SJSA1 (cell line): ENCODE data around the gene PACS1. TPM values are rescaled to one million over a fixed set of nuclear protein-coding genes. Genes with fewer than 3 reads are reported as not detected.
A peak's percentile ranks its signal among the peaks of the same experiment; 100 is the strongest.

Source experiments
- DNase-seq, 2 experiments: peaks; one replicate each; pipeline ENCODE4 v3.0.0-alpha.2; 2015 to 2020; ENCODE audit warnings: low spot score in 2 of 2, low read depth in 1 of 2
- H3K27ac ChIP-seq: fragments of 250-450 bp; sonication (Bioruptor Pico); 2 replicates; pipeline ENCODE4 v1.5.1; 2020; ENCODE audit warnings: mild to moderate bottlenecking, moderate library complexity
- H3K27me3 ChIP-seq: fragments of 250-450 bp; sonication (Bioruptor Pico); replicated peaks from 2 replicates; pipeline ENCODE4 v1.5.1; 2020; ENCODE audit warnings: mild to moderate bottlenecking, moderate library complexity
- H3K36me3 ChIP-seq: fragments of 250-450 bp; sonication (Bioruptor Pico); 2 replicates; pipeline ENCODE4 v1.5.1; 2020; ENCODE audit warnings: mild to moderate bottlenecking
- H3K4me1 ChIP-seq: fragments of 250-450 bp; sonication (Bioruptor Pico); replicated peaks from 2 replicates; pipeline ENCODE4 v1.6.1; 2021; ENCODE audit warnings: mild to moderate bottlenecking
- H3K4me3 ChIP-seq: fragments of 250-450 bp; sonication (Bioruptor Pico); 2 replicates; pipeline ENCODE4 v1.5.1; 2020; ENCODE audit warnings: mild to moderate bottlenecking
- H3K9me3 ChIP-seq: fragments of 250-450 bp; sonication (Bioruptor Pico); replicated peaks from 2 replicates; pipeline ENCODE4 v1.5.1; 2020; ENCODE audit warnings: mild to moderate bottlenecking
- total RNA-seq: library from RNA; depleted of rRNA; stranded (reverse); fragments of >200 nt; shearing (Covaris generic); gene quantifications from 2 replicates; pipeline ENCODE4 v1.2.3, GENCODE V29; 2014

The PACS1 gene
- total RNA-seq, 1 experiment from 2014 or later = 37.1 TPM

DNA sequence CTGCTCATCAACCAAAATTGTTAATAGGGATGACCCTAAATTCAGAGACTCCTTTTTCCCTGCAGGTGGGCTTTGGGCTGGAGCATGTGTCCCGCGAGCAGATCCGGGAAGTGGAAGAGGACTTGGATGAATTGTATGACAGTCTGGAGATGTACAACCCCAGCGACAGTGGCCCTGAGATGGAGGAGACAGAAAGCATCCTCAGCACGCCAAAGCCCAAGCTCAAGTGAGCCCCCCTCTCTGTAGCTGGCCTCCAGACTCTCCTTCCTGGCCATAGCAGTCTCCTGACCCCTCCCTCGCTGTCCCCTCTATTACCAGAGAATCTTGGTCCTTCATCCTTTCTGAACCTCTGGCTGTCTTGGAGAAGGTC lies 150.5 kb downstream of the PACS1 start:
- Histone ChIP-seq H3K4me1 (peaks cover 4% of the 10 kb centered on the region; the same call in 1 of the 2 replicates), H3K9me3 (no peaks in the 10 kb centered on the region), H3K27me3 (no peaks in the 10 kb centered on the region), H3K27ac (no peak overlapping the region), H3K4me3 (no peak overlapping the region), H3K36me3 (peaks cover 85% of the 10 kb centered on the region)
- no peak for DNase-seq

DNA sequence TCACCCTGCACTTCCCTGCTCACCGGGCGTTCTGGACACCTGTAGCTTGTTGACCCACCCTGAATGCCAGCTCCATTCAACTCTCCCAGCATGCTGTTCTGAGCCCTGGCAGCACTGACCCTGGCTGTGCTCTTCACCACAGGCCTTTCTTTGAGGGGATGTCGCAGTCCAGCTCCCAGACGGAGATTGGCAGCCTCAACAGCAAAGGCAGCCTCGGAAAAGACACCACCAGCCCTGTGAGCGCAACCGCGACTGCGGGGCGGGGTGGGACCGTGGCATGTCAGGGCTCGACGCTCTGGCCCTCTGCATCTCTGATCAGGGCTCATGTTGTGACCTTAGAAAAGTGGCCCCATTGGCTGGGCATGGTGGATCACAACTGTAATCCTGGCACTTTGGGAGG lies 150.9 kb downstream of the PACS1 start:
- H3K27me3 ChIP-seq = no peaks in the 10 kb centered on the region

DNA sequence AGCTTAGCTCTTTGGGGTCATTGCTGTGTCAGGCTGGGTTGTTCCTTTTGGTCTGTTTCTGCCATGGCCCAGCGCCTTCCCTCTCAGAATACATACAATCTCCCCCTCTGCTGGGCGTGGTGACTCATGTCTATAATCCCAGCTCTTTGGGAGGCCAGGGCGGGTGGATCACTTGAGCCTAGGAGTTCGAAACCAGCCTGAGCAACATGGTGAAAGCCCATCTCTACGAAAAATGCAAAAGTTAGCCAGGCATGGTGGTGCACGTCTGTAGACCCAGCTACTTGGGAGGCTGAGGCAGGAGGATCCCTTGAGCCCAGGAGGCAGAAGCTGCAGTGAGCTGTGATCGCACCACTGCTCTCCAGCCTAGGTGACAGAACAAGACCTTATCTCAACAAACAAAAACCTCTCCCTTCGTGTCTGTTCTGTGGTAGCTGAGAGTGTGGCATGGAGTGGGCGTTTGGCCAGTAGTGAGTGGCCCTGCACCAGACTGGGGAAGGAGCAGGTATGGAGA lies 151.7 kb downstream of the PACS1 start:
- H3K9me3 ChIP-seq = no peaks in the 10 kb centered on the region
- H3K36me3 ChIP-seq = peaks cover 81% of the 10 kb centered on the region
- H3K27ac ChIP-seq = no peak overlapping the region
- H3K27me3 ChIP-seq = no peaks in the 10 kb centered on the region
- H3K4me1 ChIP-seq = peaks cover 4% of the 10 kb centered on the region; the same call in 1 of the 2 replicates
- H3K4me3 ChIP-seq = no peak overlapping the region
- DNase-seq = peak in 1 of 2 experiments; percentile 53

More for the DNA sequence above, 150.9 kb downstream of the PACS1 start:
- Histone ChIP-seq H3K9me3 (no peaks in the 10 kb centered on the region), H3K36me3 (peaks cover 88% of the 10 kb centered on the region), H3K27ac (no peak overlapping the region), H3K4me1 (peaks cover 4% of the 10 kb centered on the region; the same call in 1 of the 2 replicates), H3K4me3 (no peak overlapping the region)
- DNase-seq = no peak

DNA sequence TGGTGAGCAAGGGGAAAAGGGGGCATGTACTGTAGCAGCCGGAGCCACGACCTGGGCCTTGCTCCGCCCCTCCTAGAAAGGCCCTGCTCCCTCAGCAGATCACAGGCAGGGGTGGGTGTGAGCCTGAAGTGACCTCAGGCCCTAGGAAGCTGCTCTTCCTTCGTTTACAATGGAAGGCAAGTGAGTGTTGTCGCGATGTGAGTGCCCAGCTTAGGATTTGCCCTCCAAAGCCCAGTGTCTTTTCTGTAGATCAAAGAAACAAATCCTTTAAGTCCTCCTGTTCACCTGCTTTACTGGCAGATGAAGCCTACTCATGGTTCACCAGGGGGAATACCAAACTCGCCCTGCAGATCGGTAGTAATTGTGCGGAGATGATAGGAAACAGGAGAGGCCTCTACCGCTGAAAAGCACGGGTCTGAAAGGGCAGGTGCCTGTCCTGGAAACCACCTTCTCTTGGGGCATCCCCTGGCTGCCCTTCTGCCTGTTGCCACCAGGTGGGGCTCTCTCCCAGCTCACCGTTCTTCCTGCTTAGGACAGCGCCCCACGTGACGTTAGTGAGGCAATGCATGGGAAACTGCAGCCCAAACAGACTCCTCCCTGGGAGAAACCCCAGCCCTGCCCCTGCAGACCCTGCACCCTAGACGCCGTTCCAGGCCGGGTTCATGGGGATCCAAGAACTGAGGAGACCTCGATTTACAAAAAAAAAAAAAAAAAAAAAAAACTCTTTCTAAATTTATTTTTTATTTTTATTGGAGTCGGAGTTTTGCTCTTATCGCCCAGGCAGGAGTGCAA lies 152.5 kb downstream of the PACS1 start:
- H3K4me3 ChIP-seq = no peak overlapping the region
- no peak overlapping the region for H3K27ac ChIP-seq
- H3K4me1 ChIP-seq = peaks cover 4% of the 10 kb centered on the region; the same call in 1 of the 2 replicates
- peaks cover 81% of the 10 kb centered on the region for H3K36me3 ChIP-seq
- H3K9me3 ChIP-seq = no peaks in the 10 kb centered on the region
- no peaks in the 10 kb centered on the region for H3K27me3 ChIP-seq
- peak; percentile 88 to 96 for DNase-seq

DNA sequence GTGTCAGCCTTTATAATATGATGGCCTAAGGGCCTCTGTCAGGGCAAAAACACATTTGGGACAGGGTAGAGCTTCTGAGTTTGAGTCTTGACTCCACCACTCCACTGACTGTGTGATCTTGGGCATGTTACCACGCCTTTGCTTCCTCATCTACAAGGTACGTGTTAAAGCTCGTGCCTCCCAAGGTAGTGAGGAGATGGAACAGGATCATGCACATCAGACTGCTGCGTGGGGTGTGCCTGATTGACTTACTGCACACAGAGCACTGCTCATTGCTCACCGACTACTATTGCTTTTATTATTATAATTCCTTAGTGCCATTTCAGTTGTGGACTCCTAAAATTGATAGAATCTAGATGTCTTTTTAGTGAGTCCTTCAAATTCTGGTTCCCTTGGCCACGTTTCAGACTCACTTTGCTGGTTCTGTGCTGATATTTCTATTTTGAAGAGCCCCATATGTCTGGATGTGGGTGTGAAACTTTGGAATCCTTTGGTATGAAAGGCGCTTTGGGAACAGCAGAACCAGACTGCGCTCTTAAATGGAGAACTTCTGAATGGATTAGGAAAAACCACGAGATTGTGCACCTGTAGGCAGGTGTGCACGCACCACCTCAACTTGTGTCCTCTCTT lies 154.3 kb downstream of the PACS1 start:
- H3K9me3 ChIP-seq = no peaks in the 10 kb centered on the region
- H3K4me1 ChIP-seq = peaks cover 4% of the 10 kb centered on the region; the same call in 1 of the 2 replicates
- H3K27ac ChIP-seq = no peak overlapping the region
- no peak for DNase-seq
- no peak overlapping the region for H3K4me3 ChIP-seq
- H3K27me3 ChIP-seq = no peaks in the 10 kb centered on the region
- H3K36me3 ChIP-seq = peaks cover 75% of the 10 kb centered on the region

DNA sequence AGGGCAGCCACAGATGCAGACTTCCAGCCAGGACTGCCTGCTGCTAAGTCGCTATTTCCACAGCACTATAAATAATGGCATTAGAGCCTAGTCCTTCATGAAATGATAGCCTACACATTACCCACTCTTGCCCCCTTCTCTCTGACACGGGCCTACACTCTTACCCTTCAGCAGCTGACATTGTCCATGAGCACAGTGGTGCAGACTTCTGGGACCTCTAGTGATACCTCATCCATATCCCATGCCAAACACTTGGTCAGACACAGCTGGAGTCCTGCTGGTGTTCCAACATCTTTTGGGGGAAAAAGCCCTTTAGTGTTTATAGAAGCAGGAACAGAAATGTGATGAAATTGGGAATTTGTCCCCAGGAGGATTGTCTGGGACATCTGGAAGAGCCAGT lies 155.0 kb downstream of the PACS1 start:
- no peak overlapping the region for H3K27ac ChIP-seq
- H3K36me3 ChIP-seq = peaks cover 68% of the 10 kb centered on the region
- H3K9me3 ChIP-seq = no peaks in the 10 kb centered on the region
- H3K4me1 ChIP-seq = peaks cover 4% of the 10 kb centered on the region; the same call in 1 of the 2 replicates
- DNase-seq = no peak
- no peaks in the 10 kb centered on the region for H3K27me3 ChIP-seq
- H3K4me3 ChIP-seq = no peak overlapping the region

DNA sequence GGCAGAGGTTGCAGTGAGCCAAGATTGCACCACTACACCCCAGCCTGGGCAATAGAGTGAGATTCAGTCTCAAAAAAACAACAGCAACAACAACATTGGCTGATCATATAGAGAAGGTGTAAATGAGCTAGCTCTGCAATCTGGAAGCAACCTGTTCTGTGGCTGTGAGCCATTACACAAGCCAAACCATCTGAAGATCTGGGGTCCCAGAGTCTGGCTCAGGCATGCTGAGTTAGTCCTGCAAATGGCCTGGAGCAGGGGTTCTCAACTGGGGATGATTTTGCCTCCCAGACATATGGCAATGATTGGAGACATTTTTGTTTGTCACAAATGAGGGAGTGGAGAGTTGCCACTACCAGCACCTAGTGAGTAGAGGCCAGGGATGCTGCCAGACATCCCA lies 156.0 kb downstream of the PACS1 start:
- peaks cover 68% of the 10 kb centered on the region for H3K36me3 ChIP-seq
- H3K27ac ChIP-seq = no peak overlapping the region
- DNase-seq = no peak
- H3K4me3 ChIP-seq = no peak overlapping the region
- peaks cover 4% of the 10 kb centered on the region; the same call in 1 of the 2 replicates for H3K4me1 ChIP-seq
- H3K27me3 ChIP-seq = no peaks in the 10 kb centered on the region
- no peaks in the 10 kb centered on the region for H3K9me3 ChIP-seq

DNA sequence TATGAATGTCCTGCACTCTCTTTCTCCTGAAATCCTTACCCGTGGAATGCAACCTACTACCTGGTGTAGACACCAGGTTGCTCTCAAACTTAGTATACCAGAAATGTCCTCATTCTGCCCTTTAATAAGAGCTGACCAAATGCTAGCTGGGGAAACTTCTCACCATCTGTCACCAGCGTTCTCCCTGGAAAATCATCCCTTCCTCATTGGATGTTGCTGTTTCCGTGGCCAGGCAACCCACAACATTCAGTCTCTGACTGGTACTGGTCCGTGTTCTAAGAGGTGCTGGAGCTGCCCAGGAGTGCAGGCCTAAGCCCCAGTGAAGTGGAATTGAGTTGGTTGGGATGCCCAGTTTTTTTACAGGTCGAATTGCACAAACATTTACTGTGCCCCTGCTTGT lies 157.6 kb downstream of the PACS1 start:
- Histone ChIP-seq H3K9me3 (no peaks in the 10 kb centered on the region), H3K36me3 (peaks cover 72% of the 10 kb centered on the region)
- DNase-seq = no peak

DNA sequence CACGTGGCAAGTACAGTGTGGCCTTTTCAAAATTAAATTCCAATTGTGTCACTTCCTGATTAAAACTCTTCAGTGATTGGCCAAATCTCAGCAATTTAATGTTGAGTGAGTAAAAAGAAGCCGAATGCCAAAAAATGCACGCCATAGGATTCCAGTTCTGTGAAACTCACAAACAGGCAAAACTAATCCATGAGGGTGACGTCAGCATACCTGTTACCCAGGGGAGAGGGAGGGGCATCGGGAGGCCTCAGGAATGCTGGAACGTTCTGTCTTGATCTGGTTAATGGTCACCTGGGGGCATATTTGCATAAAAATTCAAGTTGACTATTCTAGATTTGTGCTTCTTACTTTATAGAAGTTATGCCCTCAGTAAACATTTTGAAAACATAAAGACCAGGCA lies 158.4 kb downstream of the PACS1 start:
- Histone ChIP-seq H3K4me1 (no peaks in the 10 kb centered on the region), H3K27ac (no peak overlapping the region), H3K9me3 (no peaks in the 10 kb centered on the region), H3K36me3 (peaks cover 78% of the 10 kb centered on the region), H3K4me3 (no peak overlapping the region), H3K27me3 (no peaks in the 10 kb centered on the region)
- no peak for DNase-seq

More for the DNA sequence above, 157.6 kb downstream of the PACS1 start:
- H3K27ac ChIP-seq = no peak overlapping the region
- H3K4me1 ChIP-seq = no peaks in the 10 kb centered on the region
- H3K27me3 ChIP-seq = no peaks in the 10 kb centered on the region
- no peak overlapping the region for H3K4me3 ChIP-seq

DNA sequence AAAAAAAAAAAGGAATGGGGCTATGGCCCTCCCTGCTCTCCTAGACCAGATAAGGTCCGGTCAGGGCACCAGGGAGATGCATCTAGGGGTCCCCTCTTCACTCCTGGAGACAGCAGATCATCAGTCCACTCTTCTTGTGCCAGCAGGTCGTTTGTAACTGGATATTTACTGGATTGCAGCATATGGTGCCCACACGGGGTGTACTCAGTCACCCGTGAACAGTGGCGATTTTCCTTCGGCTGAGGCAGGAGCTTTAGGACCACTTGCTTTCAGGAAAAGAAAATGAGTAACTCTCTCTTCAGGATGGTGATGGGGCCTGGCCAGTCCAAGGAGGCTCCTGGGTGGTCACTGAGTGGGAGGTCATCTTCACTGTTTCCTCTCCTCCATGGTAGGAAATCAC lies 160.1 kb downstream of the PACS1 start:
- H3K27ac ChIP-seq = no peak overlapping the region
- no peaks in the 10 kb centered on the region for H3K9me3 ChIP-seq
- no peaks in the 10 kb centered on the region for H3K27me3 ChIP-seq
- no peak for DNase-seq
- peaks cover 79% of the 10 kb centered on the region for H3K36me3 ChIP-seq
- H3K4me3 ChIP-seq = no peak overlapping the region
- no peaks in the 10 kb centered on the region for H3K4me1 ChIP-seq

DNA sequence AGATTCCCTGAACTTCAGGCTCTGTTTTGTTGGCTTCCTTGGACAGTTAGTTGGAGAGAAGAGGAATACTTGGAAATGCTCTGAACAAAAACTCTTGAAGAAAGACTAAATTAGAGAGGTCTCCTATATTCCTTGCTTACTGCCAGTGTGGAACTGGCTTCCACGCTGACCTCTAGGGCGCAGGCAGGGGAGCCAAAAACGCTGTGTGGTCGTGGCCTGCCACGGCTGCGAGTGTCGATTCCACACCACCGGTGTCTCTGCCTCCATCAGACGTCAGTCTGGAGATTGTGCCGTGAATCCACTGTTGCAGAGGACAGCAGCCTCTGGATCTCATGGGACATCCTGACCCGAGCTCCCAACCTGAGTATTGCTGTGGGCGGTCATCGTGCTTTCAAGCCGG lies 160.9 kb downstream of the PACS1 start:
- Histone ChIP-seq H3K27me3 (no peaks in the 10 kb centered on the region), H3K4me3 (no peak overlapping the region), H3K9me3 (no peaks in the 10 kb centered on the region), H3K36me3 (peaks cover 79% of the 10 kb centered on the region), H3K27ac (no peak overlapping the region), H3K4me1 (no peaks in the 10 kb centered on the region)
- DNase-seq = no peak

DNA sequence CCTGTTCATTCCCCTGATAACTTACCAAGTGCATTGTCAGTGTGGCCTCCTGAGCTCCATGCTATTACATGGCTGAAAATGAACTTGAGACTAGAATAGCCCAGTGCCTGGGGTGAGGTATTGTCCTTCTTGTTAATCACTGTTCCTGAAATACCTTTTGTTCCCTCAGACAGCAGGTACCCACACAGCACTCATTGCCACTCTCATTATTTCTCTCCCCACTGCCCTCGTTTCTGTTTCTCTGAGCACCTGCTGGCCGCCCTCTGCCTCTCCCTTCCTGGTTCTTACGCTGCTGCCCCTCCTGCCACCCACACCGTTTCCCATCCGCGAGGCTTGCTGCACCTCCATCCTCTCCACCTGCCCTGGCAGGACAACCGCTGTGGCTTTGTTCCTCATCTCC lies 161.5 kb downstream of the PACS1 start:
- H3K4me3 ChIP-seq = no peak overlapping the region
- H3K9me3 ChIP-seq = no peaks in the 10 kb centered on the region
- DNase-seq = no peak
- H3K36me3 ChIP-seq = peaks cover 82% of the 10 kb centered on the region
- H3K27ac ChIP-seq = no peak overlapping the region
- H3K27me3 ChIP-seq = no peaks in the 10 kb centered on the region
- no peaks in the 10 kb centered on the region for H3K4me1 ChIP-seq

DNA sequence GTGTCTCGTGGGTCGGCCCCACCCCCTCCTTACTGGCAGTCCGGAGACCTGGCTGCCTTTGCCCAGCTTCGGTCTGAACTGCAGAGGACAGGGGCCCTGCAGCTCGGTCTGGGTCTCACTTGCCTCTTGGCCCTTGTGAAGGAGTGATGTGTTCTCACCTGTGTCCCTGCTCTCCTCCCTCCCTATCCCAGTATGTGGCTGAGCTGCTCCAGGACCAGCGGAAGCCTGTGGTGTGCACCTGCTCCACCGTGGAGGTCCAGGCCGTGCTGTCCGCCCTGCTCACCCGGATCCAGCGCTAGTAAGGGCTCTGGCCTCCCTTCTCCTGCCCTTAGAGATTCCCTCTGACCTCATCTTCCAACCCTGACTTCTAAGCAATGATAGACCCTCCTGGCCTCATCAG lies 162.7 kb downstream of the PACS1 start:
- Histone ChIP-seq H3K27me3 (no peaks in the 10 kb centered on the region), H3K27ac (no peak overlapping the region), H3K36me3 (peaks cover 81% of the 10 kb centered on the region), H3K4me3 (no peak overlapping the region), H3K9me3 (no peaks in the 10 kb centered on the region), H3K4me1 (no peaks in the 10 kb centered on the region)
- DNase-seq = no peak

DNA sequence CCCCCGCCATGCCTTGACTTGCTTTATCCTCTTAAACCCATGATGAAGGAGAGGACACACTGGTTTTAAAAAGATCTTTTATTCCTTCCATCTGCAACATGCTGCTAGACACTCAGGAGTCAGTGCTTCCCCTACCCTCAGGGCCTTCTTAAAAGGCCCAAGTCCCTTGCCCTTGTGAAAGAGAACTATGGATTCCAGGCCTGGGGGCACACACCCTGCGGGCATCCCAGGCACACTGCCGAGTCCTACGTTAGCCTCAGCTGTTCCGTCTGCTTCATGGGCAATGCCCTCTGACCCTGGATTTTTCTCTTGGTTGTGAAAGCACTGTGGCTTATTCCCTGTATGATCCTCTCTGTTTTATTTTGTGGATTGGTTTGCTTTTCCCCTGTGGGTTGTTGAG lies 163.2 kb downstream of the PACS1 start:
- no peak for DNase-seq
- Histone ChIP-seq H3K27me3 (no peaks in the 10 kb centered on the region), H3K4me3 (no peak overlapping the region), H3K9me3 (no peaks in the 10 kb centered on the region), H3K36me3 (peaks cover 82% of the 10 kb centered on the region), H3K4me1 (no peaks in the 10 kb centered on the region), H3K27ac (no peak overlapping the region)
